GM12878 (cell line): ENCODE measurements around the gene PLEKHA7. TPM values are rescaled to one million over a fixed set of nuclear protein-coding genes. Genes with fewer than 3 reads are reported as not detected.

Experiments used
- BCLAF1 ChIP-seq: fragments of 450-650 bp; IDR thresholded peaks from 2 replicates; pipeline ENCODE4 v1.6.1; 2017; ENCODE audit warnings: antibody characterized with exemption, mild to moderate bottlenecking, moderate library complexity
- CEBPZ ChIP-seq: fragments of 150-350 bp; IDR thresholded peaks from 2 replicates; pipeline ENCODE4 v1.6.1; 2016; ENCODE audit warnings: low read depth, low read length
- E2F4 ChIP-seq: IDR thresholded peaks from 2 replicates; pipeline ENCODE4 v1.6.1; 2012; ENCODE audit warnings: low read depth, low read length, improper control_type of control experiment
- ESRRA ChIP-seq: IDR thresholded peaks from 2 replicates; pipeline ENCODE4 v1.6.1; 2012; ENCODE audit warnings: mild to moderate bottlenecking, low read length, improper control_type of control experiment
- FOXM1 ChIP-seq: IDR thresholded peaks from 2 replicates; pipeline ENCODE4 v1.6.1; 2012; ENCODE audit warnings: low read depth, mild to moderate bottlenecking, inconsistent platforms, low read length, moderate library complexity
- MYC ChIP-seq: IDR thresholded peaks from 2 replicates; pipeline ENCODE4 v1.6.1; 2011; ENCODE audit warnings: mild to moderate bottlenecking, low read length, moderate library complexity, inconsistent platforms; ENCODE audit not compliant: insufficient read depth, insufficient replicate concordance, insufficient read length, severe bottlenecking
- PBX3 ChIP-seq: IDR thresholded peaks from 2 replicates; pipeline ENCODE4 v1.6.1; 2011; ENCODE audit warnings: mild to moderate bottlenecking, low read depth, low read length, moderate library complexity; ENCODE audit not compliant: insufficient replicate concordance
- TCF3 ChIP-seq: IDR thresholded peaks from 2 replicates; pipeline ENCODE4 v1.6.1; 2012; ENCODE audit warnings: low read depth, mild to moderate bottlenecking, low read length, borderline replicate concordance; ENCODE audit not compliant: insufficient read depth
- ZBTB4 ChIP-seq: fragments of 450-650 bp; formaldehyde crosslinking; IDR thresholded peaks from 2 replicates; pipeline ENCODE4 v1.4.0; 2022; ENCODE audit warnings: mild to moderate bottlenecking, moderate library complexity
- ZZZ3 ChIP-seq: IDR thresholded peaks from 2 replicates; pipeline ENCODE4 v1.6.1; 2011; ENCODE audit warnings: low read depth; ENCODE audit not compliant: control insufficient read depth, insufficient read length
- polyA plus RNA-seq, 11 experiments: library from polyadenylated mRNA; depleted of rRNA in 4 of 11; unstranded in 6 of 11; stranded (reverse) in 5 of 11; fragments of >200 nt; fragmentation: Nextera tagmentation in 4 of 11; fragmentation: Illumina TruSeq in 1 of 11; extraction: Ambion mirVana in 4 of 11; extraction: Trizol in 1 of 11; gene quantifications; 1 replicate in 1 of 11; 2 replicates in 10 of 11; pipeline versions ENCODE4 v1.2.1 to v1.2.3, GENCODE V29; 2011 to 2016; ENCODE audit warnings: inconsistent platforms in 2 of 11, missing spikeins in 2 of 11, low read depth in 1 of 11
- total RNA-seq, 4 experiments: library from RNA; depleted of rRNA in 3 of 4; stranded (reverse); fragments of >200 nt in 3 of 4; fragmentation: Illumina TruSeq in 1 of 4; extraction: Trizol in 1 of 4; gene quantifications; 2 replicates each; pipeline versions ENCODE4 v1.2.1 to v1.2.3, GENCODE V29; 2013 to 2021

Gene PLEKHA7
- total and polyA plus RNA-seq, 10 of the 15 experiments (the other 5 are each of a cell fraction or from before 2014, with no cell fraction given): 0.45 to 5.3 (median 2.1) TPM

GRCh38 chr11:17002543-17002942 is 11.7 kb downstream of the PLEKHA7 start (continued):
- TF ChIP-seq ZBTB4 (CRISPR knock-in tag) (no peak), ESRRA (no peak), MYC (no peak), CEBPZ (no peak), PBX3 (no peak), BCLAF1 (no peak), ZZZ3 (no peak), E2F4 (no peak), FOXM1 (no peak), TCF3 (no peak)
